ENCODE measurements around the gene SCAF8.

The SCAF8 gene

DNA sequence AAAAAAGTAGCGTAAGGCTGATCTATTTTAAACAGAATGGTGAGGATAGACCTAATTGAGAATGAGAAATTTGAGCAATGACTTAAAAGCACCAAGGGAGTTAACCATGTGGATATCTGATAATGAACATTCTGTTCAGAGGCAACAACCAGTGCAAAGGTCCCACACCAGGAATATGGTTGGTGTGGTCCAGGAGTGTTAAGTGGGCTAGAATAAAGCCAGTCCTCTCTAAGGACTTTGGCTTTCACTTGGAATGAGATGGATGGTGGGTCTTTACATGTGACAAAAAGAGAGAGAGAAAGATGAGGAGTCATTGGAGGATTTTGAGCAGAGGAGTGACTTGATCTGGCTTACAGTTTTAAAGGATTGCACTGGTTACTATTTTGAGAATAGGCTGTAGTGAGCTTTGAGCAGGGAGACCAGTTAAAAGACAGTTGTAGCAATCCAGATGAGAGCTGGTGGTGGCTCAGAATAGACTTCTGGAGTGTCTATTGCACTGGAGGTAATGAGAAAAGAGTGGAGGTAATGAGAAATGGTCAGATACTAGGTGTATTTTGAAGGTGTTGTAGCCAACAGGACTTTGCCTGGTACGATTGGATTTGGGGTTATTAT lies 89.8 kb downstream of the SCAF8 start:
- TF ChIP-seq, protein P1, sequence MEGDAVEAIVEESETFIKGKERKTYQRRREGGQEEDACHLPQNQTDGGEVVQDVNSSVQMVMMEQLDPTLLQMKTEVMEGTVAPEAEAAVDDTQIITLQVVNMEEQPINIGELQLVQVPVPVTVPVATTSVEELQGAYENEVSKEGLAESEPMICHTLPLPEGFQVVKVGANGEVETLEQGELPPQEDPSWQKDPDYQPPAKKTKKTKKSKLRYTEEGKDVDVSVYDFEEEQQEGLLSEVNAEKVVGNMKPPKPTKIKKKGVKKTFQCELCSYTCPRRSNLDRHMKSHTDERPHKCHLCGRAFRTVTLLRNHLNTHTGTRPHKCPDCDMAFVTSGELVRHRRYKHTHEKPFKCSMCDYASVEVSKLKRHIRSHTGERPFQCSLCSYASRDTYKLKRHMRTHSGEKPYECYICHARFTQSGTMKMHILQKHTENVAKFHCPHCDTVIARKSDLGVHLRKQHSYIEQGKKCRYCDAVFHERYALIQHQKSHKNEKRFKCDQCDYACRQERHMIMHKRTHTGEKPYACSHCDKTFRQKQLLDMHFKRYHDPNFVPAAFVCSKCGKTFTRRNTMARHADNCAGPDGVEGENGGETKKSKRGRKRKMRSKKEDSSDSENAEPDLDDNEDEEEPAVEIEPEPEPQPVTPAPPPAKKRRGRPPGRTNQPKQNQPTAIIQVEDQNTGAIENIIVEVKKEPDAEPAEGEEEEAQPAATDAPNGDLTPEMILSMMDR (IDR thresholded peaks at IDR 0.05; ENCODE audit: low read depth, low read length) = no peak
- no peak for DNase-seq (ENCODE audit: extremely low read depth, low read depth)

DNA sequence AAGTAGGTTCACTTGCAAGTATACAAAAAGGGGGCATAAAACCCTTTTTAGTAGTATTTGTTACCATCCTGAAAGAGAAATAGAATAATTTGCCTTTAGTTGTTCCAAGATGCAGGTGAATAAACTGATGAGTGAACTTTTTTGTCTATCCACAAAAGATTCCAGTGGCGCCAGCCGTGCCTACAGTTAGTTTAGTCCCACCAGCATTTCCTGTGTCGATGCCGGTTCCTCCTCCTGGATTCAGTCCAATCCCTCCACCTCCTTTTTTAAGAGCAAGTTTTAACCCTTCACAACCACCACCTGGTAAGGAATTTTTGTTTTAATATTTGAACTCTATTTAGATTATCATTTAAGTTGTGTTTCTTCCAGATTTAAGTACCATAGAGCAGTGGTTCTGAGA lies 90.9 kb downstream of the SCAF8 start:
- TF ChIP-seq, protein P1 (IDR thresholded peaks at IDR 0.05; ENCODE audit: low read depth, low read length) = no peak
- no peak for DNase-seq (ENCODE audit: extremely low read depth, low read depth)

DNA sequence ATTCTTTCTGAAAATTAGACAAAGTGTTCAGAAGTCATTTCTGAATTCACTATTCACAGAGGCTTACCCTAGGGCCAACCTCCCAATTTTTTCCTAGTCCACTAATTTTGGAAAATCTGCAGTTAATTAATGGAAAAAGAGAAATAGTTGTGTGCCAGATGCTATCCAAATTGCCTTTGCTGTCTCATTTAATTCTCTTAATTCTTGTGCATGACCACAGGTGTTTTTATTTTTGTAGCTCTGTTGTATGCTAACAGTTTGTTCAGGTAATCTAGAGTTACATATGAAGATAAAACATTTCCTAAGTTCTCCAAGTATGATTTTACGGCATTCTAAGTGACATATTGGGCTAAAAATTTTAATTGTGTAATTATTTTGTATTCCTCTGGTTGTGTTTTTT lies 96.8 kb downstream of the SCAF8 start:
- DNase-seq (ENCODE audit: extremely low read depth, low read depth) = no peak
- TF ChIP-seq, protein P1 (IDR thresholded peaks at IDR 0.05; ENCODE audit: low read depth, low read length) = no peak

DNA sequence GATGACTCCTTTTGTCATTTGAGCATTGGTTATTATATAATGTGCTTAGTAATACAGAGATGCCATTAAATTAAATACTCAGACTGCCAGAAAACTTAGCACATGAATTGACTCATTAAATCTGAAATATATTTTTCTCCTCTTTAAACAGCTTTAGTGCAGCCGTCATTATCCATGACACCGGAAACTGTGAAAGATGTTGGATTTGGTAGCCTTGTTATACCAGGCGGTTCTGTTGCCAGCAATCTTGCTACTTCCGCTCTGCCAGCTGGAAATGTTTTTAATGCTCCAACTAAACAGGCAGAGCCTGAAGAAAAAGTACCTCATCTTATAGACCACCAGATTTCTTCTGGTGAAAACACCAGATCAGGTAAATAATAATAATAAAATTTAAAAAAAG lies 97.6 kb downstream of the SCAF8 start:
- TF ChIP-seq, protein P1 (IDR thresholded peaks at IDR 0.05; ENCODE audit: low read depth, low read length) = no peak
- no peak for DNase-seq (ENCODE audit: extremely low read depth, low read depth)

DNA sequence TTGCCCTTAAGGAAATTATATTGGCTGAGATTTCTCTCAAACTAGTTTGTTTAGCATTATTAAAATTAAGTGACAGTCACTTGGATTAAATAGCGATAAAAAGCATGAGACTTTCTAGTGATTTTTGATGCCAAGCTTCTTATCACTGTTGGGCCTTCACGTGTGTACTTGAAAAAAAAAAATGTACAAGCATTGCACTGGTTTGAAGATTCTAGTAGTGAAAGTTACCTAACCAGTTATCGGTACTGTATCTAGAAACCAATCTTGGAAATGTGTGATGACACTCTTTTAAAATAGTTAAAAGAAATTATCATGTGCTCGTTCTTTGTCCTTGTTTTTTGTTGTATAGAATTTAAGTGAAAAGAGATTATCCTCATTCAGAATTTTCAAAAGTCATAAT lies 102.1 kb downstream of the SCAF8 start:
- TF ChIP-seq, protein P1 (IDR thresholded peaks at IDR 0.05; ENCODE audit: low read depth, low read length) = no peak
- DNase-seq (ENCODE audit: extremely low read depth, low read depth) = no peak

DNA sequence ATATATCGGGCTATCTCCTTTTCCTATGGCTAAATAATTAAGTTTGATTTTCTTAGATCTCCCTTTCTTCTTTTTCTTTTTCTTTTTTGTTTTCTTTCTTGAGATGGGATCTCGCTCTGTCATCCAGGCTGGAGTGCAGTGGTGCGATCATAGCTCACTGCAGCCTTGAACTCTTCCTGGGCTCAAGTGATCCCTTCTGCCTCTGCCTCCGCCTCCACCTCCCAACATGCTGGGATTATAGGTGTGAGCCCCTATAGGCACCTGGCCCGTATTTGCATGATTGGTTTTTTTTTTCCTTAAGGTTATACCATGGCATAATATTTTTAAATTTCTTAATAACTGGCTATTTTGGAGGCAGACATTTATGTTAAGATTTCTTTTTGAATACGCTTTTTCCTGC lies 106.3 kb downstream of the SCAF8 start:
- DNase-seq (ENCODE audit: extremely low read depth, low read depth) = no peak
- TF ChIP-seq, protein P1 (IDR thresholded peaks at IDR 0.05; ENCODE audit: low read depth, low read length) = no peak

DNA sequence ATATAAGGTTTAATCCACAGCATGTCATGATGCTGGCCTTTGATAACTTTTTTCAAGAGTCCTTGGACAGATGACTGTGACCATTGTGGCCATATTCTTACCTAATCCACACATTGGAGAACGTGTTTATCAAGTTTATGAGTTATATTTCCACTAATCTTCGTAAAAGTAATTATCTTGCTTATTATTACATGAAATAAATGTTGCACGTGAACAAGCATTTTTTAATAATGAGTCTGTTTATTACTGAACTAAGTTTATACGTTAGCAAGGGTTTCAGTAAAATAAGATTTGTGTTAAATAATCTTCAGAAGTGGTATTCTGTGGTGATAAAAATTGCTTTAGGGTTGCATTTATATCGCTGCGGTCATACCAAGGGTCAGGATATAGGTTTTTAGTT lies 107.1 kb downstream of the SCAF8 start:
- TF ChIP-seq, protein P1 (IDR thresholded peaks at IDR 0.05; ENCODE audit: low read depth, low read length) = no peak
- no peak for DNase-seq (ENCODE audit: extremely low read depth, low read depth)

Measured in AG09319 (cell line).